B cell (primary cell): Measurements from ENCODE around the gene TANGO6. TPM values are rescaled to one million over a fixed set of nuclear protein-coding genes. Genes with fewer than 3 reads are reported as not detected.

ENCODE experiments used
- ATAC-seq: fragments of 200-7000 bp; cut with Tn5 transposase; one replicate; pipeline ENCODE4 v1.10.0; 2021; ENCODE audit warnings: low read depth, mild to moderate bottlenecking, moderate number of reproducible peaks, moderate library complexity
- CTCF ChIA-PET: fragments of 350-600 bp; sonication (Branson Sonifier 250); formaldehyde crosslinking; loops from one replicate; lab custom pipeline; 2021; ENCODE audit warnings: antibody characterized with exemption, inconsistent platforms; lab: Charles Lee
- POLR2A ChIA-PET: fragments of 350-600 bp; sonication (Branson Sonifier 250); formaldehyde crosslinking; loops from one replicate; lab custom pipeline; 2021; ENCODE audit warnings: antibody characterized with exemption; lab: Charles Lee
- DNase-seq: peaks from one replicate; pipeline ENCODE4 v3.0.0; 2013
- H2AFZ ChIP-seq: 2 replicates; pipeline ENCODE4 v1.6.1; 2012; ENCODE audit warnings: mild to moderate bottlenecking, low read depth, low read length; ENCODE audit not compliant: insufficient read depth, poor library complexity, severe bottlenecking
- H3K27ac ChIP-seq, 2 donors: 1 replicate in 1 of 2; 2 replicates in 1 of 2; pipeline ENCODE4 v1.5.1; 2012 to 2013; ENCODE audit warnings: low read length in 2 of 2, mild to moderate bottlenecking in 2 of 2, moderate library complexity in 1 of 2
- H3K27me3 ChIP-seq, 4 experiments: fragments of 200-600 bp in 1 of 4; sonication (generic) in 1 of 4; replicated peaks in 1 of 4; 1 replicate in 2 of 4; 2 replicates in 2 of 4; pipeline versions ENCODE4 v1.6.1 to v1.7.0; 2013 to 2016; ENCODE audit warnings: low read length in 3 of 4, mild to moderate bottlenecking in 2 of 4, mixed read lengths in 1 of 4, moderate library complexity in 1 of 4; ENCODE audit not compliant: insufficient read depth in 4 of 4, control insufficient read depth in 3 of 4; ENCODE audit errors: control extremely low read depth in 1 of 4
- H3K36me3 ChIP-seq, 2 experiments: replicated peaks in 1 of 2; 1 replicate in 1 of 2; 2 replicates in 1 of 2; pipeline versions ENCODE4 v1.6.1 to v1.7.1; 2013; ENCODE audit warnings: low read length in 1 of 2; ENCODE audit not compliant: insufficient read depth in 2 of 2, control insufficient read depth in 1 of 2; ENCODE audit errors: control extremely low read depth in 1 of 2, extremely low read depth in 1 of 2
- H3K4me1 ChIP-seq, 2 donors: fragments of 200-600 bp in 1 of 2; sonication (generic) in 1 of 2; 1 replicate in 1 of 2; 2 replicates in 1 of 2; pipeline versions ENCODE4 v1.5.1 to v1.6.1; 2013 to 2017; ENCODE audit warnings: low read length in 2 of 2; ENCODE audit not compliant: control insufficient read depth in 2 of 2, insufficient read depth in 2 of 2
- H3K4me2 ChIP-seq: replicated peaks from 2 replicates; pipeline ENCODE3; 2012; ENCODE audit warnings: mild to moderate bottlenecking, low read depth, low read length; ENCODE audit not compliant: poor library complexity, severe bottlenecking
- H3K4me3 ChIP-seq, 5 experiments: fragments of 200-600 bp in 1 of 5; sonication (generic) in 1 of 5; 1 replicate in 3 of 5; 2 replicates in 2 of 5; pipeline versions ENCODE4 v1.5.1 to v1.7.0; 2011 to 2016; ENCODE audit warnings: low read length in 4 of 5, mild to moderate bottlenecking in 4 of 5, low read depth in 2 of 5, control low read depth in 1 of 5, moderate library complexity in 1 of 5; ENCODE audit not compliant: insufficient read depth in 1 of 5; ENCODE audit errors: control extremely low read depth in 1 of 5, extremely low read depth in 1 of 5
- H3K79me2 ChIP-seq: fragments of 200-600 bp; sonication (generic); one replicate; pipeline ENCODE4 v1.6.0; 2016; ENCODE audit warnings: low read length; ENCODE audit not compliant: control insufficient read depth, insufficient read depth
- H3K9ac ChIP-seq: fragments of 200-600 bp; sonication (generic); 2 replicates; pipeline ENCODE4 v1.6.1; 2017; ENCODE audit warnings: mild to moderate bottlenecking, low read length, moderate library complexity
- H3K9me3 ChIP-seq, 3 donors: one replicate each; pipeline versions ENCODE4 v1.6.1 to v1.7.1; 2013; ENCODE audit warnings: low read length in 2 of 3; ENCODE audit not compliant: control insufficient read depth in 2 of 3, insufficient read depth in 1 of 3; ENCODE audit errors: control extremely low read depth in 1 of 3
- H4K20me1 ChIP-seq: 2 replicates; pipeline ENCODE4 v1.6.0; 2012; ENCODE audit warnings: mild to moderate bottlenecking, low read length; ENCODE audit not compliant: insufficient read depth, control insufficient read depth, poor library complexity, severe bottlenecking
- H3K27ac Mint-ChIP-seq: one replicate; pipeline ENCODE4 v1.8.0; 2021; ENCODE audit warnings: mixed read lengths
- H3K27me3 Mint-ChIP-seq: one replicate; pipeline ENCODE4 v1.8.0; 2021; ENCODE audit warnings: mixed read lengths
- H3K4me1 Mint-ChIP-seq: one replicate; pipeline ENCODE4 v1.8.0; 2021; ENCODE audit warnings: mixed read lengths
- H3K4me3 Mint-ChIP-seq: one replicate; pipeline ENCODE4 v1.8.0; 2021; ENCODE audit warnings: mixed read lengths
- H3K9me3 Mint-ChIP-seq: one replicate; pipeline ENCODE4 v1.8.0; 2022; ENCODE audit warnings: mixed read lengths; ENCODE audit not compliant: insufficient read depth
- CTCF ChIP-seq: fragments of 200-600 bp; IDR thresholded peaks from one replicate; pipeline ENCODE4 v1.8.0; 2022; ENCODE audit warnings: antibody characterized with exemption, mild to moderate bottlenecking
- EZH2 ChIP-seq: IDR thresholded peaks from 2 replicates; pipeline ENCODE4 v1.6.1; 2012; ENCODE audit warnings: borderline replicate concordance, low read depth, mild to moderate bottlenecking, moderate library complexity, low read length; ENCODE audit not compliant: insufficient read depth, poor library complexity, severe bottlenecking
- WGBS: methylation state at CpG from one replicate; pipeline ENCODE4 v1.1.5; 2013; ENCODE audit warnings: missing lambda C conversion rate; ENCODE audit not compliant: insufficient coverage; 5-methylcytosine and 5-hydroxymethylcytosine counted together
- intact Hi-C: fragments of 100-400 bp; cut with micrococcal nuclease; formaldehyde crosslinking; loops from one replicate; pipeline ENCODE4 v1.10.0; 2022
- polyA plus RNA-seq: library from polyadenylated mRNA; depleted of rRNA; stranded (reverse); fragments of >200 nt; gene quantifications from 2 replicates; pipeline ENCODE4 v1.2.3, GENCODE V29; 2012
- total RNA-seq, 2 donors: library from RNA; stranded (reverse); fragments of 120-200 nt in 1 of 2; gene quantifications; 1 replicate in 1 of 2; 2 replicates in 1 of 2; pipeline versions ENCODE4 v1.2.3 to v1.2.4, GENCODE V29; 2013 to 2022

TANGO6 gene
- total and polyA plus RNA-seq, 2 donors (not counting 1 experiment from before 2014, with no cell fraction given), result 8.0 to 42.8 TPM

- no peak for DNase-seq
- 97% methylated on average over 12 of the region's 14 CpGs for WGBS
- Mint-ChIP-seq H3K27me3 (peaks cover 12% of the 10 kb centered on the region), H3K4me3 (no peak overlapping the region), H3K27ac (no peak overlapping the region), H3K9me3 (no peaks in the 10 kb centered on the region), H3K4me1 (no peaks in the 10 kb centered on the region)
- no peaks in the 10 kb centered on the region for H3K79me2 ChIP-seq
- H3K9me3 ChIP-seq, result no peaks in the 10 kb centered on the region
- TF ChIP-seq CTCF (no peak), EZH2 (no peak)
- CTCF ChIA-PET, result interaction anchor here (1.3 to 1.6 kb wide), 2 partner anchors 9 to 14 kb away, joined by 4 read pairs; no protein-coding TSS in a partner anchor
- no peaks in the 10 kb centered on the region for H3K36me3 ChIP-seq
- POLR2A ChIA-PET, result interaction anchor here (0.7 kb wide), 1 partner anchor 281 kb away, joined by 3 read pairs; no protein-coding TSS in a partner anchor
- no peak overlapping the region for H3K4me3 ChIP-seq
- no peak overlapping the region for H2AFZ ChIP-seq
- H3K27ac ChIP-seq, result no peak overlapping the region
- intact Hi-C loops, result no loop called here
- no peak for ATAC-seq
- H3K9ac ChIP-seq, result no peak overlapping the region
- H3K4me2 ChIP-seq, result no peak overlapping the region
- no peaks in the 10 kb centered on the region for H4K20me1 ChIP-seq
- H3K4me1 ChIP-seq, result no peaks in the 10 kb centered on the region
- H3K27me3 ChIP-seq, result peaks cover 0 to 3% (median 0%) of the 10 kb centered on the region in 4 experiments
Observed at GRCh38 chr16:68833251-68833650, 10.1 kb upstream of the TANGO6 start.

GRCh38 chr16:68834550-68834949 is 8.8 kb upstream of the TANGO6 start:
- H3K9ac ChIP-seq, result no peak overlapping the region
- POLR2A ChIA-PET, result no interaction called here
- peaks cover 8% of the 10 kb centered on the region for H3K27me3 Mint-ChIP-seq
- TF ChIP-seq EZH2 (no peak), CTCF (no peak)
- DNase-seq (no peak), ATAC-seq (no peak)
- no peak overlapping the region for H3K4me3 ChIP-seq
- H3K4me2 ChIP-seq, result no peak overlapping the region
- no peaks in the 10 kb centered on the region for H4K20me1 ChIP-seq
- no peaks in the 10 kb centered on the region for H3K9me3 ChIP-seq
- WGBS, result 100% methylated on average over 1 of the region's 1 CpG
- no peaks in the 10 kb centered on the region for H3K79me2 ChIP-seq
- no peaks in the 10 kb centered on the region for H3K4me1 Mint-ChIP-seq
- H3K36me3 ChIP-seq, result no peaks in the 10 kb centered on the region
- H3K9me3 Mint-ChIP-seq, result no peaks in the 10 kb centered on the region
- intact Hi-C loops, result no loop called here
- CTCF ChIA-PET, result interaction anchor here (0.9 to 1.3 kb wide), 3 partner anchors 8 to 15 kb away, joined by 3 to 4 read pairs (median 4); no protein-coding TSS in a partner anchor
- no peak overlapping the region for H3K27ac ChIP-seq
- H3K27ac Mint-ChIP-seq, result no peak overlapping the region
- H3K4me3 Mint-ChIP-seq, result no peak overlapping the region
- no peak overlapping the region for H2AFZ ChIP-seq
- H3K27me3 ChIP-seq, result peaks cover 0 to under 1% (median 0%) of the 10 kb centered on the region in 4 experiments
- H3K4me1 ChIP-seq, result no peaks in the 10 kb centered on the region
